ENCODE results near the gene AHCYL2.

DNA sequence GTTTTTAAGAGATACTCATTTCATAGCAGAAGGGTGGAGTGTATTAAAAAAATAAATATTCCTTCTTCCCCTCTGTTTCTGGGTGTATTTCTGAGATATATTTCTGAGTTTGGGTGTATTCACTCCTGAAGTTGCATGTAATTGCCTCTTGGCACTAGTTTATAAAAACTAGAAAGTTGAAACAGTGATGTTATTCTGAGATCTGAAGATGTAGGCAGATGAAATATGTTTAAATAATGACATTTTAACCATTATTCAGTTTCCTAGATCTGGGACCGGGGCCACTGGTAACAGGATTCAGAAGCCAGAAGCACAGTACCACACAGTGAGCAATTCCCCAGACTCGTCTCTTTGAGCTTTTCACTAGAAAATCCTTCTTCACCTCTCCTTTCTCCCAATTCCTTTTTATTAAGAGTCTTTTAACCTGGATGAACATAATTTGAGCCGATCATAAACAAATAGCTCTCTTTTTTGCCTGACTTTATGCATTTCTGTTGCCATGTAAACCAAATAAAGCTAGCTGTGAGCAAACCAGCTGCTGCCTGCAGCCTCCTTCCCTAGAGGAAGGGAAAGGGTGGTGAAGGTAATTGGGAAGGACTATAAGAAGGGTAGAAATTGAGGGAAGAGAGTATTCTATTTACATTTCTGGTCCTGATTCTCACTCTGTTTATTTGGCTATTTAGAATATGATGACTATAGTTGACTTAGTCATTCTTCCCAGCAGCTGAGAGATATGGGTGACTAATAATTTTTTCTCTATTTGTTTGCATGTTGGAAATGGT, 107.6 kb downstream of the AHCYL2 start:
- TF ChIP-seq, protein P1, sequence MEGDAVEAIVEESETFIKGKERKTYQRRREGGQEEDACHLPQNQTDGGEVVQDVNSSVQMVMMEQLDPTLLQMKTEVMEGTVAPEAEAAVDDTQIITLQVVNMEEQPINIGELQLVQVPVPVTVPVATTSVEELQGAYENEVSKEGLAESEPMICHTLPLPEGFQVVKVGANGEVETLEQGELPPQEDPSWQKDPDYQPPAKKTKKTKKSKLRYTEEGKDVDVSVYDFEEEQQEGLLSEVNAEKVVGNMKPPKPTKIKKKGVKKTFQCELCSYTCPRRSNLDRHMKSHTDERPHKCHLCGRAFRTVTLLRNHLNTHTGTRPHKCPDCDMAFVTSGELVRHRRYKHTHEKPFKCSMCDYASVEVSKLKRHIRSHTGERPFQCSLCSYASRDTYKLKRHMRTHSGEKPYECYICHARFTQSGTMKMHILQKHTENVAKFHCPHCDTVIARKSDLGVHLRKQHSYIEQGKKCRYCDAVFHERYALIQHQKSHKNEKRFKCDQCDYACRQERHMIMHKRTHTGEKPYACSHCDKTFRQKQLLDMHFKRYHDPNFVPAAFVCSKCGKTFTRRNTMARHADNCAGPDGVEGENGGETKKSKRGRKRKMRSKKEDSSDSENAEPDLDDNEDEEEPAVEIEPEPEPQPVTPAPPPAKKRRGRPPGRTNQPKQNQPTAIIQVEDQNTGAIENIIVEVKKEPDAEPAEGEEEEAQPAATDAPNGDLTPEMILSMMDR (IDR thresholded peaks at IDR 0.05) = no peak
- no peak for TF ChIP-seq POLR2A (IDR thresholded peaks at IDR 0.05)

Data from ovary (tissue), 3 donors.